Small intestine (tissue), 7 donors: ENCODE data around the gene GPRC5B. TPM values are rescaled to one million over a fixed set of nuclear protein-coding genes. Genes with fewer than 3 reads are reported as not detected.

Source experiments
- DNase-seq, 2 donors: peaks; one replicate each; pipeline versions ENCODE4 v3.0.0 to v3.0.0-alpha.2; 2013
- FAIRE-seq: peaks from 2 replicates; lab custom pipeline; 2012; peaks lifted over from hg19 to GRCh38; lab: Jason Lieb, UNC
- H3K27ac ChIP-seq, 3 donors: one replicate each; pipeline ENCODE4 v1.5.1; 2013; ENCODE audit warnings: low read length in 2 of 3, mild to moderate bottlenecking in 2 of 3, control low read depth in 1 of 3, inconsistent platforms in 1 of 3, low read depth in 1 of 3, moderate library complexity in 1 of 3
- H3K27me3 ChIP-seq, 3 donors: one replicate each; pipeline ENCODE4 v1.6.1; 2013; ENCODE audit warnings: low read length in 3 of 3, inconsistent platforms in 1 of 3; ENCODE audit not compliant: control insufficient read depth in 3 of 3, insufficient read depth in 3 of 3
- H3K36me3 ChIP-seq, 3 donors: one replicate each; pipeline ENCODE4 v1.6.1; 2013; ENCODE audit warnings: low read length in 3 of 3, inconsistent platforms in 1 of 3, low read depth in 1 of 3, mild to moderate bottlenecking in 1 of 3, moderate library complexity in 1 of 3; ENCODE audit not compliant: control insufficient read depth in 3 of 3, insufficient read depth in 2 of 3
- H3K4me1 ChIP-seq, 3 donors: one replicate each; pipeline ENCODE4 v1.6.1; 2013; ENCODE audit warnings: low read length in 2 of 3, inconsistent platforms in 1 of 3, low read depth in 1 of 3, mild to moderate bottlenecking in 1 of 3, moderate library complexity in 1 of 3; ENCODE audit not compliant: control insufficient read depth in 3 of 3, insufficient read depth in 2 of 3
- H3K4me3 ChIP-seq, 3 donors: one replicate each; pipeline ENCODE4 v1.5.1; 2013; ENCODE audit warnings: low read length in 3 of 3, control low read depth in 1 of 3, inconsistent platforms in 1 of 3, low read depth in 1 of 3, mild to moderate bottlenecking in 1 of 3, moderate library complexity in 1 of 3
- H3K9me3 ChIP-seq, 2 donors: one replicate each; pipeline ENCODE4 v1.6.1; 2013; ENCODE audit warnings: low read depth in 1 of 2, low read length in 1 of 2; ENCODE audit not compliant: control insufficient read depth in 2 of 2, insufficient read depth in 1 of 2
- WGBS, 3 donors: extraction: QIAGEN DNeasy Blood & Tissue Kit; methylation state at CpG; one replicate each; pipeline ENCODE4 v1.1.7; 2013; 5-methylcytosine and 5-hydroxymethylcytosine counted together
- polyA plus RNA-seq, 4 donors: library from polyadenylated mRNA; stranded (reverse) in 3 of 4; unstranded in 1 of 4; fragments of 200-250 nt in 3 of 4; fragments of 120-200 nt in 1 of 4; gene quantifications; one replicate each; pipeline versions ENCODE4 v1.2.1 to v1.2.3, GENCODE V29; 2013
- donor health status: healthy with polysubstance abuse.
- donor health status: control.
- donor health status: control.
- donor health status: Bipolar disorder and iron deficiency.
- donor health status: healthy.

GPRC5B gene
- polyA plus RNA-seq, 4 donors: 0.22 to 44.0 (median 9.2) TPM

- peaks cover 0 to 2% (median 0%) of the 10 kb centered on the region in 3 donors for H3K27me3 ChIP-seq
- 21 to 22% (median 21%) methylated on average over 24 of the region's 24 CpGs for WGBS, 3 donors
- no peak for FAIRE-seq
- H3K9me3 ChIP-seq: peaks cover 0 to 6% of the 10 kb centered on the region in 2 donors
- peaks cover 0 to 2% (median 0%) of the 10 kb centered on the region in 3 donors for H3K4me1 ChIP-seq
- peak; percentile 62 to 79 for DNase-seq
- H3K27ac ChIP-seq: no peak overlapping the region
- H3K4me3 ChIP-seq: no peak overlapping the region
- no peaks in the 10 kb centered on the region for H3K36me3 ChIP-seq
Observed at GRCh38 chr16:19907161-19907992, 22.7 kb upstream of the GPRC5B start.

GRCh38 chr16:19901164-19901563, 16.5 kb upstream of the GPRC5B start:
- FAIRE-seq: no peak

GRCh38 chr16:19899605-19899955, 14.9 kb upstream of the GPRC5B start:
- no peaks in the 10 kb centered on the region for H3K9me3 ChIP-seq
- 55 to 57% (median 57%) methylated on average over 5 of the region's 5 CpGs for WGBS, 3 donors
- no peak for DNase-seq
- no peak overlapping the region for H3K27ac ChIP-seq
- no peaks in the 10 kb centered on the region for H3K27me3 ChIP-seq
- no peaks in the 10 kb centered on the region for H3K36me3 ChIP-seq
- H3K4me1 ChIP-seq: no peaks in the 10 kb centered on the region
- no peak overlapping the region for H3K4me3 ChIP-seq
- FAIRE-seq: no peak

More at GRCh38 chr16:19901164-19901563, 16.5 kb upstream of the GPRC5B start:
- H3K9me3 ChIP-seq: no peaks in the 10 kb centered on the region
- H3K4me3 ChIP-seq: no peak overlapping the region
- H3K27me3 ChIP-seq: no peaks in the 10 kb centered on the region
- 63 to 69% (median 65%) methylated on average over 7 of the region's 7 CpGs for WGBS, 3 donors
- no peaks in the 10 kb centered on the region for H3K36me3 ChIP-seq
- no peak overlapping the region for H3K27ac ChIP-seq
- H3K4me1 ChIP-seq: no peaks in the 10 kb centered on the region
- no peak for DNase-seq

- WGBS, 3 donors: 6 to 14% (median 7%) methylated on average over 11 to 13 of the region's 13 CpGs
- FAIRE-seq: no peak
- no peaks in the 10 kb centered on the region for H3K36me3 ChIP-seq
- no peaks in the 10 kb centered on the region for H3K27me3 ChIP-seq
- no peak overlapping the region for H3K27ac ChIP-seq
- H3K4me3 ChIP-seq: no peak overlapping the region
- H3K4me1 ChIP-seq: no peaks in the 10 kb centered on the region
- H3K9me3 ChIP-seq: no peaks in the 10 kb centered on the region
- peak; percentile 52 to 53 for DNase-seq
Observed at GRCh38 chr16:19898924-19899604, 14.4 kb upstream of the GPRC5B start.

- Histone ChIP-seq H3K4me1 (no peaks in the 10 kb centered on the region), H3K9me3 (no peaks in the 10 kb centered on the region), H3K27me3 (no peaks in the 10 kb centered on the region), H3K4me3 (no peak overlapping the region), H3K36me3 (no peaks in the 10 kb centered on the region), H3K27ac (no peak overlapping the region)
- DNase-seq (no peak), FAIRE-seq (no peak)
- WGBS, 3 donors: 69 to 81% (median 74%) methylated on average over 5 of the region's 5 CpGs
Observed at GRCh38 chr16:19898166-19898565, 13.5 kb upstream of the GPRC5B start.

GRCh38 chr16:19896951-19897350, 12.3 kb upstream of the GPRC5B start:
- DNase-seq: no peak
- no peak overlapping the region for H3K27ac ChIP-seq
- 78 to 91% (median 89%) methylated on average over 5 of the region's 5 CpGs for WGBS, 3 donors
- no peaks in the 10 kb centered on the region for H3K9me3 ChIP-seq
- H3K4me3 ChIP-seq: no peak overlapping the region
- H3K27me3 ChIP-seq: no peaks in the 10 kb centered on the region
- no peaks in the 10 kb centered on the region for H3K36me3 ChIP-seq
- no peak for FAIRE-seq
- H3K4me1 ChIP-seq: no peaks in the 10 kb centered on the region

GRCh38 chr16:19894586-19894985, 9.9 kb upstream of the GPRC5B start:
- FAIRE-seq (no peak), DNase-seq (no peak)
- H3K4me3 ChIP-seq: no peak overlapping the region
- no peaks in the 10 kb centered on the region for H3K36me3 ChIP-seq
- no peaks in the 10 kb centered on the region for H3K9me3 ChIP-seq
- no peak overlapping the region for H3K27ac ChIP-seq
- H3K27me3 ChIP-seq: no peaks in the 10 kb centered on the region
- WGBS, 3 donors: 79 to 85% (median 82%) methylated on average over 7 of the region's 7 CpGs
- no peaks in the 10 kb centered on the region for H3K4me1 ChIP-seq

- Histone ChIP-seq H3K4me1 (no peaks in the 10 kb centered on the region), H3K27me3 (no peaks in the 10 kb centered on the region), H3K36me3 (no peaks in the 10 kb centered on the region), H3K9me3 (no peaks in the 10 kb centered on the region), H3K4me3 (no peak overlapping the region), H3K27ac (no peak overlapping the region)
- DNase-seq: no peak
- WGBS, 3 donors: 88 to 91% (median 91%) methylated on average over 12 of the region's 12 CpGs
- no peak for FAIRE-seq
Observed at GRCh38 chr16:19892902-19893301, 8.3 kb upstream of the GPRC5B start.
